HG03159 (cell line): ENCODE results near the gene PHF1.
"Not testable (repeated sequence)": the region's sequence is repeated elsewhere in the genome, so short reads cannot be mapped to it uniquely, and the experiment has no call there.

ENCODE experiments used
- ATAC-seq: cut with Tn5 transposase; IDR thresholded peaks from one replicate; pipeline ENCODE4 v1.9.1; 2021; ENCODE audit warnings: mild to moderate bottlenecking, moderate library complexity; ENCODE audit not compliant: unreplicated experiment

PHF1 gene

DNA sequence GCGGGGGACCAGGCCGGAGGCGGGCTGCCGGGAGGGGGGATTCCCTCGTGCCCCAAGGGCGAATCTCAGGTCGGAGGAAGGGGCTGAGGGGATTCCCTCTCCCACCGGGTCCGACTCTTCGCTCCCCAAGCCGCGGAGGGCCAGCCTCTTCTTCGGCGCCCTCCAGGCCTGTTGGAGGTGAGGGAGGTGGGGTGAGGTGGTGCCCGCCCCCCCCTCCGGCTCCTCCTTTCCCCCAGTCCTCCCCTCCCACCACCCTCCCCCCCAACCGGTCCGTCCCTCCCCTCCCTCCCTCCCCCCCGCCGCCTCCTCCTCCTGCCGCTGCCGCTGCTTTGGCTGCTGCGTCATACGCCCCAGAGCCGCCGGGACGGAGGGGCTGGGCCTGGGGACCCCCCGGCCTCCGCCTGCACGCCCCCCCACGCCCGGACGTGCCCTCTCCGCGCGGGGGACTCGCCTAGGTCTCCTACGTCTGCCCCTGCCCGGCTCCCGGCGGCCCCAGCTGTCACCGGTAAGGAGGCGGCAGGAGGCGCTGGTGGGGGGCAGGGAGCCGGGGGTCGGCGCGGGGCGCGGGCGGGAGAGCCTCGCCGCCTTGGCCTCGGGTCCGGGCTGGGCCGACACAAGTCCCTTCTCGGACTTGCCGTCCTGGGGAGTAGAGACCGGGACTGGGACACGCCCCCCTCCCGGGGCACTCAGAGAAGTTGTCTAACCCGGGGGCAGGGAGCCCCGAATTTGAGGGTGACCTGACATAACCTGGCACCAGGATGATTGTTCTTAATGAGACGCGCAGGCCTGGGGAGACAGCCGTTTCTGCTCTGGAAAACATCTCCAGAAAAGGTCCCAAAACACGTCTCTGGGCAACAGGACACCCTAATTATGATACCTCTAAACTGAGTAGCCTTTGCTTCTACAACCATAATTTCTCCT, at the start of gene PHF1:
Gene PHF1, plus strand, starts transcription at position 304 of the 921 bp plus-strand sequence. CDS start 1,250 bp downstream, outside the sequence.
- peak; percentile 23 for ATAC-seq

DNA sequence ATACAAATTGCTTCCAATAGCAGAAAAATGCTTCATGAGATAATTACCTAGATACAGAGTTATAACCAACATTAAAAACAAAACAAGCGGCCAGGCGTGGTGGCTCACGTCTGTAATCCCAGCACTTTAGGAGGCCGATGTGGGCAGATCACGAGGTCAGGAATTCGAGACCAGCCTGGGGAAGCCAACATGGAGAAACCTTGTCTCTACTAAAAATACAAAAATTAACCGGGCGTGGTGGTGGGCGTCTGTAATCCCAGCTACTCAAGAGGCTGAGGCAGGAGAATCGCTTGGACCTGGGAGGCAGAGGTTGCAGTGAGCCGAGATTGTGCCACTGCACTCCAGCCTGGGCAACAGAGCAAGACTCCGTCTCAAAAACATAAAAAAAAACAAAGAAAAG, 47.3 kb upstream of the PHF1 start:
- ATAC-seq, result not testable (repeated sequence)

DNA sequence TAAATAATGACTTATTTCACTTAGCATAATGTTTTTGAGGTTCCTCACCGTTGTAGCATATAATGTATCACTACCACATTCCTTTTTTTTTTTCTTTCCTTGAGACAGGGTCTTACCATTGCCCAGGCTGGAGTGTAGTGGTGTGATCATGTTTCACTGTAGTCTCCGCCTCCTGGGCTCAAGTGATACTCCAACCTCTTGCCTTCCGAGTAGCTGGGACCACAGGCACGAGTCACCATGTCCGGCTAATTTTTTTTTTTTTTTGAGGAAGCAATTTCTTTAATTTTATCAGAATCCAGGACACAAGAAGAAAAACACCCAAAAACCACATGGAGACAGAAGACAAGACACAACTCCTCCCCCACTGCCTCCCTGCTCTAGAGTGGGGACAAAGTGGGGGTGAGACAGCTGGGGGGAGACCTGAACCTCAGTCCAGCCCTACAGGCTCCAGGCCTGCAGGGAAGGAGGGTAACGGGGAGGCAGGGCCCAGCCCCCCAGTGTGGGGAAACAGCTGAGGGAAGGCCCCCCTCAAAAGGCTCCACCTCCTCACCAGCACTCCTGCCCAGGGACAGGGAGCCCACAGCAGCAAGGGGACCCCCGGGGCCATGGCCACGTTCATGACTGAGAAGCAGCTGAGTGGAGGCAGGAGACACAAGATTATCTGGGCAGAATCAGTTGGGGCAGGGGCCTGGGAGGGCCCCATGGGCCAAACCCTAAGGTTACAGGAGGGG, 46.2 kb upstream of the PHF1 start:
- not testable (repeated sequence) for ATAC-seq

DNA sequence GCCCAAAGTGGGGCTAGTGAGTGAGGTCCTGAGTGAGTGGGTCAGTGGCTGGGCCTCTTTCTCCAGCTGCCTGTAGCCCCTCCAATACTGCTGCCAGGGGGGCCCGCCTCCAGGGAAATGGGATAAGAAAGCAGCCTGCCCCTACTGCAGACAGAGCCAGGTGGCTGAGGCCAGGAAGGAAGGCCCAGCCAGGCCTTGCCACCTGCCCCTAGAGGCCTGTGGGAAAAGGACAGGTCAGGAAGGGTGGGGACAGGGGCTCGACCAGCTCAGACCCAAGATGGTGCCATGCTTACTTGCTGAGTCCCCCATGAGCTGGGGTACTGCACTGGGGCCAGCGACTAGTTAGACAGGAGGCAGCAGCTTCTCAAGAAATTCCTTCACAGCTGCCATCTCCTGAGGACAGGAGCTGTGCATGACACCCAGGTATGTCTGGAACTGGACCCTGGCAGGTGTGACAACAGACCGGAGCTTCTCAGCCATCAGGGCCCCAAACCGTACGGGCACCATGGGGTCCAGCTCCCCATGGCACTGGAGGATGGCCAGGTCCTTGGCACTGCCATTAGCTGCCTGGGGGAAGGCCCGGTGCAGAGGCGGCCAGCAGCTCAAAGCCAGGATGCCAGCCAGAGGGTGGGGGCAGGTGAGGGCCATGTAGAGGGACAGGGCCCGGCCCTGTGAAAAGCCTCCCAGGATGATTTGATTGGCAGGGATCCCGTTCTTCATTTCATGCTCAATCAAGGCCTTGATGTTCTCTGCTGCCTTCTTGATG, 45.4 kb upstream of the PHF1 start:
- not testable (repeated sequence) for ATAC-seq

DNA sequence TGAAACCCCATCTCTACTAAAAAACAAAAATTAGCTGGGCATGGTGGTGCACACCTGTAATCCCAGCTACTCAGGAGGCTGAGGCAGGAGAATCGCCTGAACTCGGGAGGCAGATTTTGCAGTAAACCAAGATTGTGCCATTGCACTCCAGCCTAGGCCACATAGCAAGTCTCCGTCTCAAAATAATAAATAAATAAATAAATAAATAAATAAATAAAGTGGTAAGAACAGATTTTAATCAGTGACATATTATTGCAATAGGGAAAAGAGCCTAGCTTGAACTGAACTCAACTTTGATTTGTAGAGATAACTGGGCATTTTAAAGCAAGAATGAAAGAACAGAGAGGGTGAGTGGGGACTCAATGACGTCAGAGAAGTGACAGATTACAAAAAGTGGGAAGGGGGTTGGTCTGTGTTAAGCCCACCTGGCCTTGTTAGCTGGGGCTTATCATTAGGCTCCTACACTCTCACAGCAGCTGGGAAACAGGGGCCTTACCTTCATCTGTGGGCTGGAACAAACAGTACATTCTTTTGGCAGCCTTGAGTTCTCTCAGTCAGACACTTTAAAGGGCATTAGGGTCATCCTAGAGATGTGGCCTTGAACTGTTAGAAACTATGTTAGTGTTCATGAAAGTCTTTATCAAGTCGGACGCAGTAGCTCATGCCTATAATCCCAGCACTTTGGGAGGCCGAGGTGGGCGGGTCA, 43.7 kb upstream of the PHF1 start:
- ATAC-seq, result no peak

DNA sequence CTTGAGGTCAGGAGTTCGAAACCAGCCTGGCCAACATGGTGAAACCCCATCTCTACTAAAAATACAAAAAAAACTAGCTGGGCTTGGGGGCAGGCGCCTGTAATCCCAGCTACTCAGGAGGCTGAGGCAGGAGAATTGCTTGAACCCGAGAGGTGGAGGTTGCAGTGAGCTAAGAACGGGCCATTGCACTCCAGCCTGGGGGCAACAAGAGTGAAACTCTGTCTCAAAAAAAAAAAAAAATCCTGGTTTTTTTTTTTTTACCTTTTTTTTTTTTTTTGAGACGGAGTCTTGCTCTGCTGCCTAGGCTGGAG, 43.1 kb upstream of the PHF1 start:
- ATAC-seq, result not testable (repeated sequence)

DNA sequence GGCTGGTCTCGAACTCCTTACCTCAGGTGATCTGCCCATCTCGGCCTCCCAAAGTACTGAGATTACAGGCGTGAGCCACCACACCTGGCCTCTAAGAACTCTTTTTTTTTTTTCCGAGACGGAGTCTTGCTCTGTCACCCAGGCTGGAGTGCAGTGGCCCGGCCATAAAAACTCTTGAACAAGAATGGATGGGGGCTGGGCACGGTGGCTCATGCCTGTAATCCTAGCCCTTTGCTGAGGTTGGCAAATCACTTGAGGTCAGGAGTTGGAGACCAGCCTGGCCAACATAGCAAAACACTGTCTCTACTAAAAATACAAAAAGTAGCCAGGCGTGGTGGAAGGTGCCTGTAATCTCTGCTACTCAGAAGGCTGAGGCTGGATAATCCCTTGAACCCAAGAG, 38.9 kb upstream of the PHF1 start:
- ATAC-seq, result not testable (repeated sequence)

DNA sequence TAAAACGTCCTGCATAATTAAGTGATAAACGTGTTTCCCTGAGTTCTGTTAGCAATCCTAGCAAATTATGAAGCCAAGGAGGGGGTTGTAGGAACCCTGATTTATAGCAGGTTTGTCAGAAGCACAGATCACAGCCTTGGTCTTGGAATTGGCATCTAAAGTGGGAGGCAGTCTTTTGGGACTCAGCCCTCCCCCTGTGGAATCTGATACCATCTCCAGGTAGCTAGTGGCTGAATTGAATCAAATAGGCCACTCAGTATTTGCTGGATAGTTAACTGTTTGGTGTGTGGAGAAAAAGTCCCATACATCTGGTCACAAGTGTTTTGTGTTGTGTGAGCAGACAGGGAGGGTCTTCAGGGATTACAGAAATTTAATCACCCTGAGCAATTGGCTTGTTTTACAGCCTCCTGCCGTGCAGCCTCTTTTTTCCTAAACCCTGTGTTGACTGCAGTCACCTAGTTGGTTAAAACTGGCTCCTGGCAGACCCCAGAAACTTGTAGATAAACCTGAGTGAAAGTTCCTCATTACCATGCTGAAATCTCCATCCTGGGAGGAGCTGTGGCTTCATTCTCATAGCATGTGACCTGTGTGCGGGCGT, 38.2 kb upstream of the PHF1 start:
- ATAC-seq, result no peak

DNA sequence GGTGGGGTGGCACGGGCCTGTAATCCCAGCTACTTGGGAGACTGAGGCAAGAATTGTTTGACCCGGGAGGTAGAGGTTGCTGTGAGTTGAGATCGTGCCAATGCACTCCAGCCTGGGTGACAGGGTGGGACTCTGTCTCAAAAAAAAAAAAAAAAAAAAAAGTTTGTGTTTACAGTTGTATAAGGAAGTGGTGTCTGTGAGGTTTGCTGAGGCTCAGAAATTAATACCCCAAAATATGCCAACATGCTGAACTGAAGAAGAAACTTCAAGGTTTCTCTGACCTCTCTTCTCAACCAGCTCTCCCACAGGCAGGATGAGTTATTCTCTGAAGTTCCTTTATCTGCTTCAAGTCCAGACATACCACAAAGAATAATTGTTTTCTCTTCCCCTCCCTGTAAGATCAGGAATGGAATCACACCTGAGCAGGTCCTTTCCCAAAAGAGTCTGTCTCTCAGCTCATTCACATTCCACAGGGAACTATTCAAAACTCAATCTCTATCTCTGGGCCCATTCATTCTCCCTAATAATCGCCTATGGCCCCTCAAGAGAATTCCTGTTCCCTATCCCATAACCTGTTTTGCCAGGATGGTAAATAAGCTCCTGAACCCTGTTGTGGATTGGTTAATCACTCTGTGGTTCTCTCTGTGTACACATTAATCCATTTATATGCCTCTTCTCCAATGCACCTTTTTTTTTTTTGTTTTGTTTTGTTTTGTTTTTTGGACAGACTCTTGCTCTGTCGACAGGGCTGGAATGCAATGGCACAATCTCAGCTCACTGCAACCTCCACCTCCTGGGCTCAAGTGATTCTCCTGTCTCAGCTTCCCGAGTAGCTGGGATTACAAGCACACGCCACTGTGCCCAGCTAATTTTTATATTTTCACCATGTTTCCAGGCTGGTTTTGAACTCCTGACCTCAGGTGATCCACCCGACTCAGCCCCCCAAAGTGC, 36.6 kb upstream of the PHF1 start:
- no peak for ATAC-seq

DNA sequence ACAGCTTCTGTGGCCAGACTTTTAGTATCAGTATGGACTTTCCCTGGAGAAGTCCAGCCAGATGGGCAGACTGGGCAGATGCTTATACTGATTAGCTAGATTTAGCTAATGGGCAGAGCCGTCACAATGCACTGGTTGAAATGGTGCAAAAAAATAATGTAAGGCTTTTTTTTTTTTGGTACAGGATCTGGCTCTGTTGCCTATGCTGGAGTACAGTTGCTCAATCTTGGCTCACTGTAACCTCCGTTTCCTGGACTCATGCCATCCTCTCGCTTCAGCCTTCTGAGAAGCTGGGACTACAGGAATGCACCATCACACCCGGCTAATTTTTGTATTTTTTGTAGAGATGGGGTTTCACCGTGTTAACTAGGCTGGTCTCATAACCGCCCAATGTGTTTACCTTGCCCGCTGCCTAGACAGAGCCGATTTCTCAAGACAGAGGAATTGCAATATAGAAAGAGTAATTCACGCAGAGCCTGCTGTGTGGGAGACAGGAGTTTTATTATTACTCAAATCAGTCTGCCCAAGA, 35.6 kb upstream of the PHF1 start:
- no peak for ATAC-seq

DNA sequence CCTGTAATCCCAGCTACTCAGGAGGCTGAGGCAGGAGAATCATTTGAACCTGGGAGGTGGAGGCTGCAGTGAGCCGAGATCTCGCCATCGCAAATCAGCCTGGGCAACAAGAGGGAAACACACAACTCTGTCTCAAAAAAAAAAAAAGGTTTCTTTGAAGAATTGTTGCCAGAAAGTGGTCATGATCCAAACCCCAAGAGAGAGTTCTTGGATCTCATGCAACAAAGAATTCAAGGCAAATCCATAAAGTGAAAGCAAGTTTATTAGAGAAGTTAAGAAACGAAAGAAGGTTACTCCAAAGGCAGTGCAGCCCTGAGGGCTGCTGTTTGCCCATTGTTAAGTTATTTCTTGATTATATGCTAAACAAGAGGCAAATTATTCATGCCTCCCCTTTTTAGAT, 33.6 kb upstream of the PHF1 start:
- no peak for ATAC-seq

DNA sequence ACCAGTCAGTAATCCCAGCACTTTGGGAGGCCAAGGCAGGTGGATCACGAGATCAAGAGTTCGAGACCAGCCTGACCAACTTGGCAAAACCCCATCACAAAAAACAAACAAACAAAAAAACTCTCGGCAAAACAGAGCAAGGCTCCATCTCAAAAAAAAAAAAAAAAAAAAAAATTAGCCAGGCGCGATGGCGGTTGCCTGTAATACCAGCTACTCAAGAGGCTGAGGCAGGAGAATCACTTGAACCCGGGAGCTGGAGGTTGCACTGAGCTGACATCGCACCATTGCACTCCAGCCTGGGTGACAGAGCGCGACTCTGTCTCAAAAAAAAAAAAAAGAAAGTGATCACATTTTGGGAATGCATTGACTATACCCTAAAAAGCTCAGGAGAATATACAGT, 31.6 kb upstream of the PHF1 start:
- ATAC-seq, result not testable (repeated sequence)

DNA sequence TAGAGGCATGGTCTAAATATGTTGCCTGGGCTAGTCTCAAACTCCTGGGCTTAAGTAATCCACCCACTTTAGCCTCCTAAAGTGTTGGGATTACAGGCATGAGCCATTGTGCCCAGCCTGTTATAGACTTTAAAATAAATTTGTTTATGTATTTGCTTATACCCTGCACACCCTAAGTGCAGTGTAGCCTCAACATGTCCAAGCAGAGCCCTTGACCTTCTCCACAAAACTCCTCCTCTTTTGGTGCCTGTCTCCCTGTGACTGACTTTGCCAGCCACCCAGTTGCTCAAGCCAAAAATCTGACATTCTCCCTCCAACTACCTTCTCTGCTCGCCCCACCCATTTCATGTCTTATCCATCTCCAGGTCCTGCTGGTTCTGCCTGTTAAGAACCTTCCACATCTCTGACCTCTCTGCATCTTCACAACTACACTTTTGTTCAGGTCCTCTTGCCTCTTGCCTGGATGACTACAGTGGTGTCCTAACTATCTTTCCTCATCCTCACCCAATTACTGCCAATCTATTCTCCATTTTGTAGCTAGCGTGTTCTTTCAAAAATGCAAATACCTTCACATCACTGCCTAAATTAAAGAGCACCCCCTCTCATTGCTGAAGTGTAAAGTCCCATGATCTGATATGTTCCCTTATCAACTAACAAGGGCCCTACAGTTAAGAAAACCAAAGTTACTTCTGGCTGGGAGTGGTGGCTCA, 30.4 kb upstream of the PHF1 start:
- no peak for ATAC-seq

DNA sequence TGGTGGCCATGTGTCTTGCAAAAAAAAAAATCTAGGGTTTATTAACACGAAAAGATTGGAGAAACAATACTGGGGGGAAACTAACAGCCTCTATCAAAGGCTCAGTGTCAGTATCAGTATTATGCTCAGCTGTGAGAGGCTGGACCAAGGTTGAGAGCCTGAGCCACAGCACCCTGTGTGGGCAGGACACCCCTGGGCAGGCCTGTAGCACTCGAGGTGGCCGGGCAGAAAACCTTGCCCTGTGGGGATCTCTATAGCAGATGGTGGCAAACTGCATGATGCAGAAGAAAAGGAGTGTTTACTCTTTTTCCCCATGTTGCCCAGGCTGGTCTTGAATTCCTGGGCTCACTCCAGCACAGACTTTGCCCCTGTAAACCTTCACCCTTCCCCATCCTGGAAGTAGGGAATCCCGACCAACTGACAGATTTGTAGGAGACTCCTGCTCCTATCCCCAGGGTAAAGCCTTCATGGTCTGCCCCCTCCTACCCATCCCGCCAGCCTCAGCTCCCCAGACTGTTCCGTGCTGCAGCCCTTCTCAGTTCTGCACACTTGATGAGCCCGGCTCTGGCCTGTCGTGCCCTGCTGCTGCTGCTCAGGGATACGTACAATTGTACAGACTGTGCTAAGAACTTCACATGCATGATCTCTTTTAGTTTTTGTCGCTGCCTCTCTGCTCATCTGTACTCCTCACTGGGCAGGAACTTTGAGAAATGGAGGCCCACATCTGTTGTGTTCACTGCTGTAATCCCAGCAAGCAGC, 27.2 kb upstream of the PHF1 start:
- ATAC-seq, result no peak

DNA sequence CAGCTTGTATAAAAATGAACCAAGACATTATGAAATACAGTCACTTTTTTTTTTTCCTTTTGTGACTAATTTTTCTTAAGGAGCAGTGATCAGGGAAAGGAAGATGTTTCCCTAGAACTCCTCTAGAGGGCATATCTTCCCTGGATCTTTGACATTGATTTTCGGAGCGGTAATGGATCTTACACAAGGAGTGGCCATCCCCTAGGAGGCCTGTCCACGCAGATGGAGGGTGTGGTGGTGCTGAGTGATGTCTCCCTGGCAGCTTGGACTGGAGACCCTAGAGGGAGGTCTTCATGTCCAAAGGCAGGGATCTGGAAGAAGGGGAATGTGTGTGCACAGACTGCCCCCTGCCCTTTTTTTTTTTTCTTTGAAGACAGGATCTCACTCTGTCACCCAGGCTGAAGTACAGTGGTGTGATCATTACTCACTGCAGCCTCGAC, 26.2 kb upstream of the PHF1 start:
- no peak for ATAC-seq

DNA sequence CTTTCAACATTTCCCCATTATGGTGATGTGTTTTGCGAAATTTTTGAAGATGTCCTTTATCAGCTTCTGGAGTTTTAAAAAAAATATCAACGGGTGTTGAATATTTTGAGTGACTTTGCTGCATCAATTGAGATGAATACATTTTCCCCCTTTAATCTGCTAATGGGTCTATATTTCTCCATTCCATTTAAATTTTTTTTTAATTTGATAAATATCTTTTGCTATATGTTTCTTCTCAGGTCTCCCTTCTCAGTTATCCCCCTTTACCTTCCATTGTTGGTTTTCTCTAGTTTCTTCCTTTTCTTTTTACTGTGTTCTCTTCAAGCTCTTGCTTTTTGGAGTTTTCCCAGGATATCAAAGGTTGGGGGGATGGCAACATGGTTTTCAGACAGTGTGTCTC, 20.6 kb upstream of the PHF1 start:
- no peak for ATAC-seq

DNA sequence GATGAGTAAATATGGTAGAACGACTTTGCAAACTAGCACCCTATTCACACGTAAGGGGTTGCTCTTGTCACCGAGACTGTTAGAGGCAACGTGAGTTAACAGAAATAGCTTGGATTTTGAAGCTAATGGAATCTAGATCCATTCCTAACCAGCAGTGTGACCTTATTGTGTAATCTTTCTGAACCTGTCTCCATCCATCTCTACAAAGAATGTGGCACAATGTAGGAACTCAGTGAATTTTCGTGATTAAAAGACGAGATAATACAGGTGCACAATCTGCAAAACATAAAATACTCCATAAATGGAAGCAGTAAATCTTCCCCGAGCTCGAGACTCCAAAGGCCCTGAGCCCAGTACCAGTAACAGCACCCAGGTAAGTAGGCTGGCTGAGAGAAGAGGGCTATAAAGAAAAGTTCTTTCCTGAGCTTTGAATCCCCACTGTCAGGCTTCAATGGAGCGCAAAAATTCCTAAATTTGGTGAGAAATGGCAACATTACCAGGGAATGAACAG, 20.0 kb upstream of the PHF1 start:
- ATAC-seq, result peak; percentile 4
